Endothelial cell of umbilical vein (primary cell): ENCODE measurements around the gene ITPR1. TPM values are rescaled to one million over a fixed set of nuclear protein-coding genes. Genes with fewer than 3 reads are reported as not detected.

Experiments
- BruUV-seq: library from RNA; stranded (reverse); fragments of 400-500 nt; replicated peaks from 2 replicates; lab custom pipeline; 2021; lab: Mats Ljungman, UMichigan
- CTCF ChIA-PET: fragments of 300-600, 350-600 bp; sonication (Branson Sonifier 250); formaldehyde crosslinking; loops from one replicate; lab custom pipeline; 2021; ENCODE audit warnings: antibody characterized with exemption, inconsistent platforms; lab: Charles Lee
- POLR2A ChIA-PET: fragments of 300-600, 350-600 bp; sonication (Branson Sonifier 250); formaldehyde crosslinking; loops from one replicate; lab custom pipeline; 2021; ENCODE audit warnings: antibody characterized with exemption, inconsistent platforms; lab: Charles Lee
- DNase-seq: peaks from one replicate; pipeline ENCODE4 v3.0.0-alpha.2; 2011; ENCODE audit warnings: low read depth, low spot score
- FAIRE-seq: peaks from 2 replicates; lab custom pipeline; 2011; peaks lifted over from hg19 to GRCh38; lab: Jason Lieb, UNC
- H2AFZ ChIP-seq: 2 replicates; pipeline ENCODE4 v1.6.0; 2012; ENCODE audit warnings: low read depth, low read length, control low read depth, inconsistent platforms
- H3K27ac ChIP-seq: 2 replicates; pipeline ENCODE4 v1.5.1; 2011; ENCODE audit warnings: low read depth, mild to moderate bottlenecking, control low read depth, low read length, moderate library complexity; ENCODE audit not compliant: insufficient read depth
- H3K27me3 ChIP-seq, 2 experiments: 2 replicates each; pipeline versions ENCODE4 v1.6.0 to v1.6.1; 2011; ENCODE audit warnings: low read length in 2 of 2, mixed read lengths in 1 of 2; ENCODE audit not compliant: control insufficient read depth in 2 of 2, insufficient read depth in 2 of 2
- H3K36me3 ChIP-seq, 2 experiments: 2 replicates in 1 of 2; 3 replicates in 1 of 2; pipeline ENCODE4 v1.5.1; 2011; ENCODE audit warnings: low read length in 2 of 2, mild to moderate bottlenecking in 1 of 2, moderate library complexity in 1 of 2; ENCODE audit not compliant: control insufficient read depth in 2 of 2, insufficient read depth in 2 of 2; ENCODE audit errors: extremely low read depth in 1 of 2
- H3K4me1 ChIP-seq: 3 replicates; pipeline ENCODE4 v1.5.1; 2011; ENCODE audit warnings: mild to moderate bottlenecking, low read length; ENCODE audit not compliant: control insufficient read depth, insufficient read depth; ENCODE audit errors: extremely low read depth
- H3K4me2 ChIP-seq: 2 replicates; pipeline ENCODE4 v1.6.1; 2011; ENCODE audit warnings: low read length, control low read depth, mixed read lengths; ENCODE audit not compliant: insufficient read depth
- H3K4me3 ChIP-seq, 3 experiments: fragments of 200-600 bp in 1 of 3; sonication (generic), shearing (Covaris generic) in 1 of 3; replicated peaks in 1 of 3; 2 replicates each; pipeline ENCODE4 v1.5.1; 2011 to 2016; ENCODE audit warnings: control low read depth in 3 of 3, low read length in 3 of 3, mild to moderate bottlenecking in 2 of 3, inconsistent platforms in 1 of 3, low read depth in 1 of 3, moderate library complexity in 1 of 3; ENCODE audit not compliant: insufficient read depth in 1 of 3
- H3K79me2 ChIP-seq: 2 replicates; pipeline ENCODE4 v1.6.0; 2012; ENCODE audit warnings: low read length, inconsistent platforms; ENCODE audit not compliant: control insufficient read depth, insufficient read depth
- H3K9ac ChIP-seq: replicated peaks from 2 replicates; pipeline ENCODE3; 2011; ENCODE audit warnings: low read length, control low read depth; ENCODE audit not compliant: insufficient read depth; ENCODE audit errors: extremely low read depth
- H3K9me1 ChIP-seq: replicated peaks from 3 replicates; pipeline ENCODE4 v1.6.0; 2011; ENCODE audit warnings: mild to moderate bottlenecking, low read length; ENCODE audit not compliant: control insufficient read depth, insufficient read depth; ENCODE audit errors: extremely low read depth
- H3K9me3 ChIP-seq: replicated peaks from 2 replicates; pipeline ENCODE4 v1.5.1; 2012; ENCODE audit warnings: low read length, inconsistent platforms; ENCODE audit not compliant: control insufficient read depth, insufficient read depth
- H4K20me1 ChIP-seq: replicated peaks from 2 replicates; pipeline ENCODE3; 2011; ENCODE audit warnings: mild to moderate bottlenecking, low read length; ENCODE audit not compliant: control insufficient read depth, insufficient read depth; ENCODE audit errors: extremely low read depth
- CTCF ChIP-seq, 2 donors: IDR thresholded peaks; 1 replicate in 1 of 2; 2 replicates in 1 of 2; pipeline ENCODE4 v1.5.1; 2011; ENCODE audit warnings: low read length in 2 of 2, mild to moderate bottlenecking in 2 of 2, moderate library complexity in 2 of 2, control low read depth in 1 of 2, inconsistent platforms in 1 of 2, low read depth in 1 of 2; ENCODE audit not compliant: insufficient read depth in 1 of 2; ENCODE audit errors: extremely low read depth in 1 of 2
- EZH2 ChIP-seq: IDR thresholded peaks from 2 replicates; pipeline ENCODE4 v1.6.1; 2012; ENCODE audit warnings: borderline replicate concordance, low read depth, mild to moderate bottlenecking, moderate library complexity, low read length, inconsistent platforms; ENCODE audit not compliant: severe bottlenecking
- FOS ChIP-seq: IDR thresholded peaks from 2 replicates; pipeline ENCODE4 v1.6.1; 2011; ENCODE audit warnings: mild to moderate bottlenecking, low read length, moderate library complexity, borderline replicate concordance; ENCODE audit not compliant: insufficient read depth
- JUN ChIP-seq: IDR thresholded peaks from 2 replicates; pipeline ENCODE4 v1.6.1; 2011; ENCODE audit warnings: borderline replicate concordance, low read depth; ENCODE audit not compliant: insufficient read length, insufficient read depth
- MYC ChIP-seq: IDR thresholded peaks from one replicate; pipeline ENCODE4 v1.6.1; 2011; ENCODE audit warnings: mild to moderate bottlenecking, low read depth, low read length
- POLR2A ChIP-seq: IDR thresholded peaks from 2 replicates; pipeline ENCODE4 v1.6.1; 2012; ENCODE audit warnings: low read depth, mild to moderate bottlenecking, control low read depth, low read length
- dilution Hi-C: fragments of 300-500 bp; cut with MboI; formaldehyde crosslinking; loops from one replicate; pipeline ENCODE4 v1.15.0; 2019; ENCODE audit warnings: low sequenced_read_pairs; ENCODE audit not compliant: extremely low pct_ligation_motif_present
- intact Hi-C: fragments of 100-400 bp; cut with micrococcal nuclease; formaldehyde crosslinking; loops from one replicate; pipeline ENCODE4 v1.10.0; 2022
- polyA plus RNA-seq, 4 experiments: library from polyadenylated mRNA; depleted of rRNA in 3 of 4; stranded (reverse) in 3 of 4; unstranded in 1 of 4; fragments of >200 nt; gene quantifications; 2 replicates each; pipeline versions ENCODE4 v1.2.1 to v1.2.3, GENCODE V29; 2011 to 2012; ENCODE audit warnings: missing spikeins in 1 of 4
- total RNA-seq: library from RNA; stranded (reverse); gene quantifications from 2 replicates; pipeline ENCODE4 v1.2.3, GENCODE V29; 2021

Gene ITPR1
- total and polyA plus RNA-seq, 2 donors (not counting 3 experiments of a cell fraction or from before 2014, with no cell fraction given): 5.1 to 16.1 TPM

GRCh38 chr3:4574426-4574965 lies 81.3 kb downstream of the ITPR1 start:
- FAIRE-seq (no peak), DNase-seq (no peak)
- intact Hi-C loops (no loop called here), dilution Hi-C loops (no loop called here)
- H3K4me1 ChIP-seq: no peaks in the 10 kb centered on the region
- H3K4me2 ChIP-seq: no peak overlapping the region
- no peak overlapping the region for H2AFZ ChIP-seq
- H3K9ac ChIP-seq: no peak overlapping the region
- no peaks in the 10 kb centered on the region for H3K9me3 ChIP-seq
- no peaks in the 10 kb centered on the region for H3K36me3 ChIP-seq
- no peaks in the 10 kb centered on the region for H4K20me1 ChIP-seq
- ChIA-PET POLR2A (no interaction called here), CTCF (interaction anchor here (4.2 kb wide), 1 partner anchor 224 kb away, joined by 34 read pairs; no protein-coding TSS in a partner anchor)
- H3K27me3 ChIP-seq: no peaks in the 10 kb centered on the region
- TF ChIP-seq JUN (no peak), MYC (no peak), POLR2A (no peak), CTCF (IDR thresholded peaks at IDR 0.05; ENCODE audit: extremely low read depth in 1 of 2, insufficient read depth in 1 of 2, low read depth in 1 of 2, low read length in 2 of 2) (no peak), EZH2 (no peak), FOS (no peak)
- H3K9me1 ChIP-seq: no peaks in the 10 kb centered on the region
- no peak overlapping the region for H3K4me3 ChIP-seq
- no peak overlapping the region for H3K27ac ChIP-seq
- BruUV-seq: no TSS peak
- no peaks in the 10 kb centered on the region for H3K79me2 ChIP-seq
